ENCODE measurements around the gene CENPF.

Gene CENPF

GRCh38 chr1:214708321-214708955 is 105.4 kb downstream of the CENPF start:
- DNase-seq (ENCODE audit: low read depth in 2 of 2) = no peak

GRCh38 chr1:214709241-214709640 is 106.2 kb downstream of the CENPF start:
- no peak for DNase-seq (ENCODE audit: low read depth in 2 of 2)

GRCh38 chr1:214712737-214713136 is 109.7 kb downstream of the CENPF start:
- no peak for DNase-seq (ENCODE audit: low read depth in 2 of 2)
